NCI-H1048 (cell line): ENCODE results near the gene CARMIL1.

Source experiments
- DNase-seq: peaks from one replicate; lab custom pipeline; 2025; lab: John Stamatoyannopoulos, UW

The CARMIL1 gene

GRCh38 chr6:25477006-25477590, 197.9 kb downstream of the CARMIL1 start:
- DNase-seq, result no peak

GRCh38 chr6:25478973-25479372, 199.8 kb downstream of the CARMIL1 start:
- no peak for DNase-seq

GRCh38 chr6:25481267-25481666, 202.1 kb downstream of the CARMIL1 start:
- no peak for DNase-seq

- DNase-seq, result no peak
Measured at GRCh38 chr6:25482996-25483395, 203.8 kb downstream of the CARMIL1 start.

GRCh38 chr6:25483943-25484342, 204.8 kb downstream of the CARMIL1 start:
- no peak for DNase-seq

GRCh38 chr6:25484900-25485299, 205.7 kb downstream of the CARMIL1 start:
- no peak for DNase-seq

GRCh38 chr6:25485821-25486534, 206.8 kb downstream of the CARMIL1 start:
- DNase-seq, result no peak

GRCh38 chr6:25486550-25486949, 207.4 kb downstream of the CARMIL1 start:
- no peak for DNase-seq

- DNase-seq, result no peak
Measured at GRCh38 chr6:25487012-25487411, 207.8 kb downstream of the CARMIL1 start.

GRCh38 chr6:25488156-25488555, 209.0 kb downstream of the CARMIL1 start:
- DNase-seq, result no peak

GRCh38 chr6:25489399-25489798, 210.2 kb downstream of the CARMIL1 start:
- DNase-seq, result no peak

- DNase-seq, result no peak
Measured at GRCh38 chr6:25490018-25490801, 211.0 kb downstream of the CARMIL1 start.

- DNase-seq, result no peak
Measured at GRCh38 chr6:25492951-25493350, 213.8 kb downstream of the CARMIL1 start.

- no peak for DNase-seq
Measured at GRCh38 chr6:25494469-25494868, 215.3 kb downstream of the CARMIL1 start.

GRCh38 chr6:25497383-25498040, 218.3 kb downstream of the CARMIL1 start:
- DNase-seq, result no peak

GRCh38 chr6:25498505-25498904, 219.3 kb downstream of the CARMIL1 start:
- no peak for DNase-seq

- DNase-seq, result no peak
Measured at GRCh38 chr6:25499615-25500235, 220.6 kb downstream of the CARMIL1 start.

GRCh38 chr6:25503686-25504085, 224.5 kb downstream of the CARMIL1 start:
- DNase-seq, result no peak

GRCh38 chr6:25504661-25505060, 225.5 kb downstream of the CARMIL1 start:
- no peak for DNase-seq

GRCh38 chr6:25506020-25506419, 226.8 kb downstream of the CARMIL1 start:
- DNase-seq, result no peak

- DNase-seq, result no peak
Measured at GRCh38 chr6:25508051-25508450, 228.9 kb downstream of the CARMIL1 start.

- DNase-seq, result no peak
Measured at GRCh38 chr6:25511376-25511775, 232.2 kb downstream of the CARMIL1 start.
